Cortex of kidney (tissue), 1 donor: ENCODE results near the gene FBXW4.

Experiments
- DNase-seq: peaks from one replicate; lab custom pipeline; 2025; lab: John Stamatoyannopoulos, UW

FBXW4 gene

GRCh38 chr10:101580486-101581399, 114.2 kb downstream of the FBXW4 start:
- no peak for DNase-seq

- no peak for DNase-seq
Observed at GRCh38 chr10:101579516-101579870, 115.5 kb downstream of the FBXW4 start.

GRCh38 chr10:101578803-101579515, 116.0 kb downstream of the FBXW4 start:
- no peak for DNase-seq

- no peak for DNase-seq
Observed at GRCh38 chr10:101578192-101578591, 116.8 kb downstream of the FBXW4 start.

- DNase-seq, result no peak
Observed at GRCh38 chr10:101577121-101577871, 117.7 kb downstream of the FBXW4 start.

- no peak for DNase-seq
Observed at GRCh38 chr10:101576211-101576863, 118.6 kb downstream of the FBXW4 start.

GRCh38 chr10:101575580-101576210, 119.3 kb downstream of the FBXW4 start:
- DNase-seq, result no peak

- DNase-seq, result no peak
Observed at GRCh38 chr10:101575091-101575490, 119.9 kb downstream of the FBXW4 start.

- DNase-seq, result no peak
Observed at GRCh38 chr10:101573885-101574753, 120.9 kb downstream of the FBXW4 start.

- DNase-seq, result no peak
Observed at GRCh38 chr10:101572785-101573184, 122.2 kb downstream of the FBXW4 start.

GRCh38 chr10:101572126-101572525, 122.8 kb downstream of the FBXW4 start:
- DNase-seq, result no peak

GRCh38 chr10:101571271-101571925, 123.6 kb downstream of the FBXW4 start:
- DNase-seq, result no peak

GRCh38 chr10:101570428-101571270, 124.3 kb downstream of the FBXW4 start:
- no peak for DNase-seq

- DNase-seq, result no peak
Observed at GRCh38 chr10:101569622-101570427, 125.1 kb downstream of the FBXW4 start.

GRCh38 chr10:101569323-101569621, 125.7 kb downstream of the FBXW4 start:
- no peak for DNase-seq

- no peak for DNase-seq
Observed at GRCh38 chr10:101568054-101568745, 126.8 kb downstream of the FBXW4 start.

GRCh38 chr10:101567165-101568006, 127.6 kb downstream of the FBXW4 start:
- DNase-seq, result no peak
